ENCODE results near the gene SMYD3. TPM values are rescaled to one million over a fixed set of nuclear protein-coding genes. Genes with fewer than 3 reads are reported as not detected.

Gene SMYD3
- total RNA-seq, 1 experiment from 2014 or later: 44.5 TPM

DNA sequence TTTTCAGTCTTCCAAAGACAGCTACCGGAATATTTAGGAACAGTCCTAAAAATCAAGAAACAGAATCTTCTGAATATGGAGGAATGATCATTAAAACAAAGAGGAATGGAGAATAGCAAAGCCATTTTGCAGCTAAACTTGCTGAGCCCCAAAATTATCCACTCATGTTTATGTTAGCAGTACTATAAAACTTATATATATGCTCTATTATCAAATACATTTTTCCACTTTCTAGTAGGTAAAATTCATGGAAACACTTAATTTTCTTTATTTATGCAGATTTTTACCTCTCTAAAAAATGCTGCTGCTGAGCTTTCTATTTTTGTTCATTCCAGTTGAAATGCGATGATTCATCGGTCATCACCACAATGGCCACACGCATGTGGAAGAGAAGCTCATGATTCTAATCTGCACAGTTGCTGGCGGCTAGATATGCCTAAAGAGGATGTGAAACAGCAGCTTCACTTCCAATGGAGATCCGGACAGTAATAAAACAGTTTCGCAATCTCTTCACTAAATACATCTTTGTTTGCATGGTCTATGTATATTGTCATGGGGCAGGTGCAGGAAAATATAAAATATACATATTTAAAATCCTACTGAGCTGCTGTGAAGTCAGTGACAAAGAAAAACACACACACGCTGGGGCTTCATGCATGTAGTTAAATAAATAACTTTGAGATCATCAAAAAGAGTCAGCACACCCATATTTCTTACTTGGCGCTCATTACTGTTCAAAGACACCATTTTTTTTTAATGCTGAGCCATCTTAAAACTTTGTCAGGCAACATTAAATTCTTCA, 292.2 kb downstream of the SMYD3 start:
- DNase-seq (ENCODE audit: low spot score): peak; percentile 92

GRCh38 chr1:246213947-246214346, 293.1 kb downstream of the SMYD3 start:
- DNase-seq (ENCODE audit: low spot score): no peak

DNA sequence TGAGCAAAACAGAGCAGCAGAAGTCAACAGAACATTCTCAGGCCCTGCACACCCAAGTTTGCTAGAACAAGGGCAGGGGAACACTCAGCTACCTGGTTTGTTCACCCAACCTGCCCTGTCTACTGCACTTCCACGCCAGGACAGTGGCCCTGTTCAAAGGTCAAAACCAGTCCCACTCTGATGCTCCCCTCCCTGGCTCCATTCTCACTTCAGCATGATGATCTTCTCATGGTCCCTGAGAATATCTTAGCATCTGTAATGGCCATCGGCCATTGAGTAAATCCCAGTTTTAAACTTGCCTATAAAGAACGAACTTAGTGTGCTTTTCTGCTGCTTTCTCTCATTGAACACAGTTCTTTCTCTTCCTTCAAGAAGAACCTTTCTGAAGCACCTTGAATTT, 293.6 kb downstream of the SMYD3 start:
- no peak for DNase-seq (ENCODE audit: low spot score)

GRCh38 chr1:246213036-246213435, 294.0 kb downstream of the SMYD3 start:
- no peak for DNase-seq (ENCODE audit: low spot score)

DNA sequence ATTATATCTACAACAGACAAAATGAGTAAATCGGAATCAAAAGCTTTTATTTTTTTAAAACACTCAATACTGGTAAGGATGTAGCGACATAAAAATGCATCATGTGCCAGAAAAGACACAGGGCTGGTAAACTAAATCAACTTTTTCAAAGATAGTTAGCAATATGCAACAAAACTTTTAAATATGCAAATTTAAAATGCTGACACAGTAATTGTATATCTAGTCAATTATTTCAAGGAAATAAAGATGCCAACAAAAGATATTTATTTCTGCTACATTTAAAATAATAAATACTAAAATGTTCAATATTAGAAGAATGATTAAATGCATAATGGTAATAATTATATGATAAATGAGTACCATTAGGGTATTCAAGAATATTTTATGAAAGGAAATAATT, 295.1 kb downstream of the SMYD3 start:
- no peak for DNase-seq (ENCODE audit: low spot score)

DNA sequence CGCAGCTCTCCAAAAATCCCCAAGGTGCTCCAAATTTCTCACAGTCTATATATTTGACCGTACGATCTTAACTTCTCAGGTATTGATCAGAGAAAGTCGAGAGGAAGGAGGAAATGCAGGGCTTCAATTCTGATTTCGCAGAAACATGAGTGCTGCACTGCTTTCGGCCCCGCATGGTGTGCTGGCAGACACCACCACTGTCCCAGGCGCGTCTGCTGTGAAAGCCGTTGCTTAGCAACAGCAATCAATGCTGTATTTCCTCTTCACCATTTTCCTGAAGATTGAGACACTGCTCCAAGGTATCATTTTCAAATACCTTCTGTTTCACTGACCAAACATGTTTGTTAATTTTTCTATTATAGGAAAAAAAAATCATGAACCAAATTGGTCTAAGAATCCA, 296.3 kb downstream of the SMYD3 start:
- DNase-seq (ENCODE audit: low spot score): no peak

DNA sequence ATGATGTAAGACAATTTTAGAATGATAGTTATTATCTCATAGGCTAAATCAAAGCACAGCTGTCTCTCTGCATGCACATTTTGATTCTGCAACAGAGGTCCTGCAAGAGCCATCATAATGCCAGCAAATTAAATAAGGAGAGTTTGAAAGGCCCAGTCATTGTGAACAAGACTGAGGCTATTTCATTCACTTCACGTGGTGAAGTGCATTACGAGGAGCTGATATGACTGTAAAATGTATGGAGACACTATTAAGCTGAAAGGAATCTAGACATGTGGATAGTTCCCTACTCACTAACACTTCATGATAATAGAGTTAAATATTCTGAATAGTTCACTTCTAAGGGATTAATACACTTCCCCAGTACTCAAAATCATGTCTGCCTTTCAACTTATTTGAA, 299.0 kb downstream of the SMYD3 start:
- no peak for DNase-seq (ENCODE audit: low spot score)

- no peak for DNase-seq (ENCODE audit: low spot score)
Measured at GRCh38 chr1:246203180-246203579, 303.9 kb downstream of the SMYD3 start.

- no peak for DNase-seq (ENCODE audit: low spot score)
Measured at GRCh38 chr1:246200738-246201137, 306.3 kb downstream of the SMYD3 start.

GRCh38 chr1:246200225-246200624, 306.9 kb downstream of the SMYD3 start:
- no peak for DNase-seq (ENCODE audit: low spot score)

DNA sequence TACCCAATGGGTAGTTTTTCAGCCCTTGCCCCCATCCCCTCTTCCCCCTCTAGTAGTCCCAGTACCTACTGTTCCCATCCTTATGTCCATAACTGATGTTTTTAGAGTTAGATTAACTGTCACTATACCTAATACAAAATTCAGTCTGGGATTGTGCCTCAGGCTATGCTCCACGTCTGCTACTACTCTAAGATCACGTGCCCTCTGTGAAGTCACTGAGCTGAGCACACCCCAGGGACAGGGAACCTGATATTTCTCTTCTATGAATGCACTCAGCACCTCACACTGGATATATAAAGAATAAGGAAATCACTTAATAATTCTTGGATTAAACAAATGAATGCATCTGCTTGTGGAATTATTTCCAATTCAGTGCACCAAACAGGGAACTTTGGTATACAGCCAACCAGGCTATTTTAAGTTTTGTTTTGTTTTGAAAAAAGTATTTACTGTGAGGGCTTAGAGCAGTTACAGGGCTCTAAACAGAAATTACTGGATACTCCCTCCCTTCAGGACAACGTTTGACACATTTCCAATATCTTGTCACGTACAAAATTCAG, 307.9 kb downstream of the SMYD3 start:
- DNase-seq (ENCODE audit: low spot score): no peak

DNA sequence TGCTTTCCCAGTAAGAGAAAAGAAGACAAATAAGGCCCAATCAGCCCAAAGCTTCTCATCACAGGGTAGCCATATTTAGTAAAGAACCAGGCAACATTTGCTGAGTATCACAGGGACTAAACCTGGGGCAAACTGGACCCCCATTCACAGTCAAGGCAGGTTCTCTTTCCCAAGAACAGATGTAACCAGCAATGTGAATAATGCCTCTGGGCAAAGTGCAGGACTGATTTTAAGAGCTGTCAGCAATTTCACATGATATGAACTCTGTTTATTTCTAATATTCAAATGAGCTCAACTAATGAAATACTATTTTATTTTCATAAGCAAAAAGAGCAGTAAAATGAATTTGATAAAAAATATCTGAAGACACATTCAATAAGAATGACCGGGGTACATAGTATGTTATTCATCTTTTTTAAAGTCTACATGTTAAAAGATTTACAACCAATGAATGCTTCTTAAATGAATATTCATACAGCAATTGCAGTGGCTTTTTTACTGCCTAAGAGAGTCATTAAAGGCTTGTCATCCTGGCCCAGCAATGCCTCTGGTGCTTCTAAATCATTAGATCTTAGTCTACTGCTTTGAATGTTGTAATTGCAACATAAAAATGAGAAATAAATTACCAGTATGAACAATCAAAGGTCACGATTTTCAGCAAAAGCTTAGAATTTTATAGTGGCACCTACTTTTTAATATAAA, 308.8 kb downstream of the SMYD3 start:
- DNase-seq (ENCODE audit: low spot score): no peak

DNA sequence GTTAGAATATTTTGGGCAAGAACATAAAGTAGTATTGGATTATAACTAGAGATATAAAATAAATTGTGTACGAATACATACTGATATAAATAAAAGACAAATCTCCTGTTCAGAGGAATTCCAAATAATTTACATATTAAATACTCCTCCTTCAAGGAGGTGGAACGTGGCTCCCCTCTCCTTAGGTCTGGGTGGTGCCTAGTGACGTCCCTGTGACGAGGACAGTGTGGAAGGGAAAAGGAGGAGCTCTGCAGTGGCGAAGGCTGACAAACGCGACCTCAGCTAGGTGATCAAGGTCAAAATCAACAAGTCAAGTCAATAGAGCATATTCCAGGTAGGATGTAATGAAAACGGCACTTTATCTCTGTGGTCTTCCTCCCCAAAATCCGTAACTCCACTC, 310.0 kb downstream of the SMYD3 start:
- no peak for DNase-seq (ENCODE audit: low spot score)

- DNase-seq (ENCODE audit: low spot score): no peak
Measured at GRCh38 chr1:246195296-246195695, 311.8 kb downstream of the SMYD3 start.

DNA sequence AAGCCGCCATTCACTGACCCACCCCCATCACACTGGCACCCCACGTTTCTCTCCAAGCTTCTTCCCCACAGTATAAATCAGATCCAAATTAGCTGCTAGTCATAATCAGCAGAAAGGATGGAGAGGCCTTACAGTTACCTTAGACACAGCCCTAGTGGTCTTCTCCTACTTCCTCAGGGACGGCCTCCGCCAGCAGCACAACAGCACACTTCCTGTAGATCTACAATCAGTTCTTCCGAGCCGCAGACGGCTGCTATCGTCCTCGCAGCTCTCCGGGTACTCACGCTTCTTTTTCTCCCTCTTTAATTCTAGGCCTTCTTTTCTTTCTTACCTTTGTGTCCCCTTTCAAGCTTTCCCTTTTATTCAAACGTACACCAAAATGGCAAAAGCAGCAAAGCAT, 313.5 kb downstream of the SMYD3 start:
- DNase-seq (ENCODE audit: low spot score): no peak

- DNase-seq (ENCODE audit: low spot score): no peak
Measured at GRCh38 chr1:246189126-246189525, 318.0 kb downstream of the SMYD3 start.

DNA sequence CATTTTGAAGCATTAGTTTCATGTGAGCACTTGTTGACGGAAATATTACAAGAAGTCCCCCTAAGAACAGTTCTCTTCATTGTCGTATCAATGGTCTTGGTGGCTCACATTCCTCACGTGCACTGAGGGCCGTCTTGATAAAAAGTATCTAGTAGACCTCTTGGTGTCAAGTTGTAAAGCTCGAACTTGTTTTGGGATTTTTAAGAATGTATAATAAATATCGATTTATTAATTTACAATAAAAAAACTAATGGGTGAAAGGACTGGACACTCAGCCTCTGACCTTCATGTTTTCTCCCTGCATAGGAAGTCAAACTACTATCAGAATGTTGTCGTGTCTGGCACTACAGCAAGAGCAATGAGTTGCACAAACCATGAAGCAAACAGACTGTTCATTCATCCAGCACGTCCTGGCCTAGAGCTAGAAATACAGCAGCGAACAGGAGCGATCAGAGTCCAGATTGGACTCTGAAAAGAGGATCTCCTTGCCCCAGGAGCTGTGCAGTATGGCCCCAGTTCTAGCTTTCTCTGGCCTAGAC, 319.2 kb downstream of the SMYD3 start:
- DNase-seq (ENCODE audit: low spot score): no peak

GRCh38 chr1:246184503-246184902, 322.6 kb downstream of the SMYD3 start:
- DNase-seq (ENCODE audit: low spot score): no peak

DNA sequence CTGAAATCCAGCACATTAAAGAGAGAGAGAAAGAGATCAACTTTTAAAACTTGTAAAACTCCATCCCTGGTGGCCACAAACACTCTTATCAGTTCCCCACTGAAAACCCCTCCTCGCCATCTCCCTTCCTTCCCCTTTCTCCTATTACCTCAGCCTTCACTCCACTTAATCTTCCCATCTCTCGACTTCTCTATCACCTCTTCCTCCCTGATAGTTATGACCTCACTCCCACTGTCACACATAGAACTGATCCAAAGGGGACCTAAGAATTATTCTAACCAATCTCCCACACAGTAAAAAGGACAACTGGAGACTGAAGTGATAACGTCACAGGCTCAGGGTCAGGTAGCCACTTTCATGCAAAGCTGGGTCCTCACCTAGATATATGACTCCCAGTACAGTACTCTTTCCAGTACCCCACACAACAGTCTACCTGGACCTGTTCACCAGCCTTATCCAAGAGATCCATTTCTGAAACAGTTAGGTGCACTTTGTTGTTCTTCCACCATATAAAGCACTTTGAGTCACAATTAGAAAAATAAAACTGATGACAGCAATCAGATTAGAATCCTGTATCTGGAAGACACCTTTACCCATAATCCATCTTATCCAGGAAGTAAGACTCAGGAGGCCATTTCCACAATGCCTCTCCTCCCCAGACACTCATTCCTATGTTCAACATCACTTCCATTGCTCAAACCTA, 324.8 kb downstream of the SMYD3 start:
- no peak for DNase-seq (ENCODE audit: low spot score)

DNA sequence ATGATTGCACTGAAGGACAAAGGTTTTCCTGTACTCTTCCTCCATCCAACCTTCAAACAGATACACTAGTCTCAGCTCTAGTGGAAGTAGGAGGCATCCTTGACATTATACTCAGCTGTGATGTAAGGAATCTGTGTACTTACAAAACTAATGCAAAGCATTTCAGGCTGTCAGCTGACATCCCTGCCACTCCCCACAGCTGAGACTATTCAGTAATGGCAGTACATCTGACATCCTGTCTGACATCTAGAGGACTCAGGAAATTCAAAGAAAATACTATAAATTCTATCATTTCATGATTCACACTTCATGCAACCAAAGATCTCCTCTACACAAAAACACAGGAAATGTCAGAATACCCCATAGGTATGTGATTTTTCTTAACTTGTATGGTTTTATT, 325.8 kb downstream of the SMYD3 start:
- no peak for DNase-seq (ENCODE audit: low spot score)

DNA sequence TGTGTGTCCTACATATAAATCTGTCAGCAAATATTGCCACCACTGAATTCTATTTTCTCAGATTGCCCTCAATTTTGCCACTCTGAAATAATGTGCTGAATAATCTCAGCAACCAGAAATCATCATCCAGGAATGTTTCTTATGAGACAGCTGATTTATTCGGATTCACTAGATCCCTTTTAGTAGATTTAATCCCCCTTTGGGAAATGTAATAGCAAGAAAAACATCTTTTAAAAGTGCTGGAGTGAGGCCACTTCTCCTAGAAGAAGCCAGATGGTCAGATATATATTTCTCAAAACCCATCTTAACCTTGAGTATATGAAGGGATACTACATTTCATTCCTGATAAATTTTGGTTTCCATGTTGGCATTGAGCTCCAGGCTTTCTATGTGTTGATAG, 327.7 kb downstream of the SMYD3 start:
- DNase-seq (ENCODE audit: low spot score): no peak

GRCh38 chr1:246178717-246179311, 328.3 kb downstream of the SMYD3 start:
- no peak for DNase-seq (ENCODE audit: low spot score)

All from A172 (cell line).